Ascending aorta (tissue), 2 donors: ENCODE measurements around the gene NSMCE4A. TPM values are rescaled to one million over a fixed set of nuclear protein-coding genes. Genes with fewer than 3 reads are reported as not detected.
"Not testable (repeated sequence)": the region's sequence is repeated elsewhere in the genome, so short reads cannot be mapped to it uniquely, and the experiment has no call there.

Source experiments
- DNase-seq, 2 donors: peaks; one replicate each; pipeline ENCODE4 v3.0.0-alpha.2; 2019; ENCODE audit warnings: low spot score in 2 of 2
- H3K27ac ChIP-seq, 2 donors: fragments of 200-600 bp; sonication (generic); one replicate each; pipeline ENCODE4 v1.5.1; 2016 to 2017; ENCODE audit warnings: mild to moderate bottlenecking in 1 of 2
- H3K27me3 ChIP-seq: fragments of 200-600 bp; sonication (generic); one replicate; pipeline ENCODE4 v1.5.1; 2017
- H3K36me3 ChIP-seq, 2 donors: fragments of 200-600 bp; sonication (generic); one replicate each; pipeline ENCODE4 v1.5.1; 2016
- H3K4me1 ChIP-seq, 2 donors: fragments of 200-600 bp; sonication (generic); one replicate each; pipeline ENCODE4 v1.5.1; 2016 to 2017; ENCODE audit warnings: mild to moderate bottlenecking in 1 of 2
- H3K4me3 ChIP-seq, 2 donors: fragments of 200-600 bp; sonication (generic); one replicate each; pipeline ENCODE4 v1.5.1; 2016 to 2017; ENCODE audit warnings: mild to moderate bottlenecking in 1 of 2
- H3K9me3 ChIP-seq, 2 donors: fragments of 200-600 bp; sonication (generic); one replicate each; pipeline ENCODE4 v1.5.1; 2016
- intact Hi-C: fragments of 100-400 bp; cut with DNase I; formaldehyde crosslinking; loops from one replicate; pipeline ENCODE4 v1.15.1; 2023
- total RNA-seq: library from RNA; depleted of rRNA; stranded (reverse); fragments of >200 nt; gene quantifications from one replicate; pipeline ENCODE4 v1.1.0, GENCODE V29; 2016
- TF ChIP-seq, protein P1 (sequence below), 3 experiments: fragments of 200-600 bp in 2 of 3; fragments of 450-650 bp in 1 of 3; sonication (generic) in 2 of 3; IDR thresholded peaks; one replicate each; pipeline ENCODE4 v1.5.1; 2016 to 2019; ENCODE audit warnings: antibody characterized with exemption in 3 of 3, mild to moderate bottlenecking in 1 of 3, moderate library complexity in 1 of 3

NSMCE4A gene, protein sequence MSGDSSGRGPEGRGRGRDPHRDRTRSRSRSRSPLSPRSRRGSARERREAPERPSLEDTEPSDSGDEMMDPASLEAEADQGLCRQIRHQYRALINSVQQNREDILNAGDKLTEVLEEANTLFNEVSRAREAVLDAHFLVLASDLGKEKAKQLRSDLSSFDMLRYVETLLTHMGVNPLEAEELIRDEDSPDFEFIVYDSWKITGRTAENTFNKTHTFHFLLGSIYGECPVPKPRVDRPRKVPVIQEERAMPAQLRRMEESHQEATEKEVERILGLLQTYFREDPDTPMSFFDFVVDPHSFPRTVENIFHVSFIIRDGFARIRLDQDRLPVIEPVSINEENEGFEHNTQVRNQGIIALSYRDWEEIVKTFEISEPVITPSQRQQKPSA
- 63.3 TPM for total RNA-seq

DNA sequence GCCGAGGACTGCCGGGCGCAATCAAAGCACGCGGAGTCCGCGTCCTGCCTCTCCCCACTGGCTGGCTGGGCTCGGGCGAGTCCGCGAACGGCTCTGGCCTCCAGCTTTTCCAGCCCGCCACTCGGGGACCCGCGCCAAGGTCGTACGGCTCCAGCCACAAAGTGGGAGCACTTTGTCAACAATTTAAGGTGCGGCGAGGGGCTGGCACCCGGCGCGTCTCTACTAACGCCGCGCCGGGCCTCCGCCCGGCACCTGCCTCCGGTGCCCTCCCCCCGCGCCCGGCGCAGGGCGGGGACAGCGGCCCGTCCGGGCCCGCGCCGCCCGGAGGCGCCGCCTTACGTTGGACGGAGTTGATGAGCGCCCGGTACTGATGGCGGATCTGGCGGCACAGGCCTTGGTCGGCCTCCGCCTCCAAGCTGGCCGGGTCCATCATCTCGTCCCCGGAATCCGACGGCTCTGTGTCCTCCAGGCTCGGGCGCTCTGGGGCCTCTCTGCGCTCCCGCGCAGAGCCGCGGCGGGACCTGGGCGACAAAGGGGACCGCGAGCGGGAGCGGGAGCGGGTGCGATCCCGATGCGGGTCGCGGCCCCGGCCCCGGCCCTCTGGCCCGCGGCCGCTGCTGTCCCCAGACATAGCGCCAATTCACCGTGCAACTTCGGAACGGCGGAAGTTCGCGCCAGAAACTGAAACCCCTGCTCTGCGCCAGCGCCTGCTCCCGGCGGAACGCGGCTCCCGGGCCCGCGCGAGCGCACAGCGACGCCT, at the start of gene NSMCE4A:
TSS of gene NSMCE4A (minus strand) at position 683 of the 760 bp plus-strand sequence. CDS start at position 631, 52 bp downstream.
- intact Hi-C loops: loop anchor here (1.0 to 10.0 kb wide), 6 partner anchors 20 to 240 kb away; partner anchors contain the start of gene ATE1
- peak within 1 kb of the TSS; percentile 93 to 96 for H3K27ac ChIP-seq
- TF ChIP-seq, protein P1, sequence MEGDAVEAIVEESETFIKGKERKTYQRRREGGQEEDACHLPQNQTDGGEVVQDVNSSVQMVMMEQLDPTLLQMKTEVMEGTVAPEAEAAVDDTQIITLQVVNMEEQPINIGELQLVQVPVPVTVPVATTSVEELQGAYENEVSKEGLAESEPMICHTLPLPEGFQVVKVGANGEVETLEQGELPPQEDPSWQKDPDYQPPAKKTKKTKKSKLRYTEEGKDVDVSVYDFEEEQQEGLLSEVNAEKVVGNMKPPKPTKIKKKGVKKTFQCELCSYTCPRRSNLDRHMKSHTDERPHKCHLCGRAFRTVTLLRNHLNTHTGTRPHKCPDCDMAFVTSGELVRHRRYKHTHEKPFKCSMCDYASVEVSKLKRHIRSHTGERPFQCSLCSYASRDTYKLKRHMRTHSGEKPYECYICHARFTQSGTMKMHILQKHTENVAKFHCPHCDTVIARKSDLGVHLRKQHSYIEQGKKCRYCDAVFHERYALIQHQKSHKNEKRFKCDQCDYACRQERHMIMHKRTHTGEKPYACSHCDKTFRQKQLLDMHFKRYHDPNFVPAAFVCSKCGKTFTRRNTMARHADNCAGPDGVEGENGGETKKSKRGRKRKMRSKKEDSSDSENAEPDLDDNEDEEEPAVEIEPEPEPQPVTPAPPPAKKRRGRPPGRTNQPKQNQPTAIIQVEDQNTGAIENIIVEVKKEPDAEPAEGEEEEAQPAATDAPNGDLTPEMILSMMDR (IDR thresholded peaks at IDR 0.05): peak in 2 of 3 experiments; percentile 50 to 52
- H3K4me1 ChIP-seq: peaks cover 0 to 16% of the 10 kb centered on the region in 2 donors
- H3K27me3 ChIP-seq: no peaks in the 10 kb centered on the region
- H3K36me3 ChIP-seq: peaks cover 0 to 17% of the 10 kb centered on the region in 2 donors
- peak in 1 of 2 donors; percentile 81 for DNase-seq
- peak within 1 kb of the TSS; percentile 80 to 95 for H3K4me3 ChIP-seq
- H3K9me3 ChIP-seq: no peaks in the 10 kb centered on the region

DNA sequence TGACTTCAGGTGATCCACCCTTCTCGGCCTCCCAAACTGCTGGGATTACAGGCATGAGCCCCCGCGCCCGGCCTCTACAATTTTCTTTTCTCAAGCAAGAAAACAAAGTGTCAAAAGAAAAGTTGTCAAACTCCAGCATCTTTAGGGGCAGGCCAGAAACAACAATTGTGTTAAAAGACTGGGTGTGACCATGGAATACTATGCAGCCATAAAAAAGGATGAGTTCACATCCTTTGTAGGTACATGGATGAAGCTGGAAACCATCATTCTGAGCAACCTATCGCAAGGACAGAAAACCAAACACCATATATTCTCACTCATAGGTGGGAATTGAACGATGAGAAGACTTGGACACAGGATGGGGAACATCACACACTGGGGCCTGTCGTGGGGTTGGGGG, 48.2 kb upstream of the NSMCE4A start:
- H3K4me1 ChIP-seq, H3K36me3 ChIP-seq, H3K4me3 ChIP-seq, DNase-seq, H3K9me3 ChIP-seq, H3K27me3 ChIP-seq: not testable (repeated sequence)
- H3K27ac ChIP-seq: peak overlapping the region in 1 of 2 donors; percentile 27
- intact Hi-C loops: loop anchor here (10.0 kb wide), 1 partner anchor 472 kb away; no protein-coding TSS in a partner anchor

DNA sequence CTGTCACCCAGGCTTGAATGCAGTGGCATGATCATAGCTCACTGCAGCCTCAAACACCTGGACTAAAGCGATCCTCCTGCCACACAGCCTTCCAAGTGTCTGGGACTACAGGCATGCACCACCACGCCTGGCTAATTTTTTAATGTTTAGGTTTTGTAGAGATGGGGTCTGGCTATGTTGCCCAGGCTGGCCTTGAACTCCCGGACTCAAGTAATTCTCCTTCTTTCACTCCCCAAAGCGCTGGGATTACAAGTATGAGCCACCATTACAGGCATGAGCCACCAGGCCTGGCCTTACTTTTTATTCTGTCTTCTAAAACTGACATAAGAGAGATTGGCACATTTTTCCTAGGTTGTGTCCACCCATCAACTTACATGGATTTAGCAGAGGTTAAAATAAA, 47.3 kb upstream of the NSMCE4A start:
- Histone ChIP-seq H3K4me3 (no peak overlapping the region), H3K27ac (peak overlapping the region; percentile 74 to 76), H3K36me3 (peaks cover 0 to 4% of the 10 kb centered on the region in 2 donors), H3K4me1 (peaks cover 0 to 7% of the 10 kb centered on the region in 2 donors), H3K9me3 (no peaks in the 10 kb centered on the region), H3K27me3 (no peaks in the 10 kb centered on the region)
- intact Hi-C loops: loop anchor here (10.0 kb wide), 1 partner anchor 473 kb away; no protein-coding TSS in a partner anchor
- DNase-seq: no peak
- TF ChIP-seq, protein P1 (IDR thresholded peaks at IDR 0.05): no peak

DNA sequence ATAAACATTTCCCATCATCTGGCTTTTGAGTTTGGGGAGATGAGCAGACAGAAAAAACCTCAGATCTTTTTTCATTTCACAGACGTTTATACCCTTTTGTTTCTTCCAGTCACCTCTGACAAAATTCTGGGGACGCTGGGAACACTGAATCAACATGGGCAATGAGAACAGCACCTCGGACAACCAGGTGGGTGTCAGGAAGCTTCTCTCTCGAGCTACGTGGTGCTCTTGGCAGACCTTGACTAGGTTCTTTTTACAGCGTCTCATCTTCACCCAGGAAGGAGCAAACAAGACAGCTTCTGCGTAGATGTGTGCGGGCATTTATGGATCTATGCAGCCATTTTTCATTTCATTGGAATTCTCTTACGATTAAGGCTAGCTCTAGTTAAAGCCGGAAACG, 46.8 kb upstream of the NSMCE4A start:
- Histone ChIP-seq H3K4me1 (peaks cover 0 to 7% of the 10 kb centered on the region in 2 donors), H3K9me3 (no peaks in the 10 kb centered on the region), H3K27me3 (no peaks in the 10 kb centered on the region), H3K27ac (peak overlapping the region; percentile 74 to 76), H3K4me3 (peak overlapping the region; percentile 30 to 60), H3K36me3 (peaks cover 0 to 4% of the 10 kb centered on the region in 2 donors)
- TF ChIP-seq, protein P1 (IDR thresholded peaks at IDR 0.05): no peak
- no peak for DNase-seq
- intact Hi-C loops: loop anchor here (10.0 kb wide), 1 partner anchor 473 kb away; no protein-coding TSS in a partner anchor

DNA sequence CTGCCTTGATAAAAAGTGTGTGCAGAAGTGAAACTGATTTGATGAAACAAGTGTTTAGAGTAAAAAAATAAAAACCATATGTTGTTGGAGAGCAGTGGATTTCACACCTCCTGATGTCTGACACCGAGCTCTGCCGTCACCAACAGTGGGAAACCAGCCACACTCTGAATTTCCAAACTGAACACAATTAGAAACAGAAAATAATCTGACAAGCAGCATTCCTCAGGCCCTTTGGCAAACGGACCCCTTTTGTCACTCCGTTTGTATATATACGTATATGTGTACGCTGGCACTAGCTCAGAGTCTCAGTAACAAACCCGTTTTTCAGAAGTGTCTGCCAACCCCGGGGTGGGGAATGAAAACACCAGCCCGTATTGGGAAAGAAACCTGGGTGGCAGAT, 46.4 kb upstream of the NSMCE4A start:
- intact Hi-C loops: loop anchor here (10.0 kb wide), 1 partner anchor 473 kb away; no protein-coding TSS in a partner anchor
- Histone ChIP-seq H3K36me3 (peaks cover 0 to 4% of the 10 kb centered on the region in 2 donors), H3K9me3 (no peaks in the 10 kb centered on the region), H3K4me3 (peak overlapping the region; percentile 30 to 60), H3K27ac (peak overlapping the region; percentile 74 to 76), H3K27me3 (no peaks in the 10 kb centered on the region), H3K4me1 (peaks cover 0 to 7% of the 10 kb centered on the region in 2 donors)
- DNase-seq: no peak
- TF ChIP-seq, protein P1 (IDR thresholded peaks at IDR 0.05): no peak
